ENCODE results near the gene FBXL17.

DNA sequence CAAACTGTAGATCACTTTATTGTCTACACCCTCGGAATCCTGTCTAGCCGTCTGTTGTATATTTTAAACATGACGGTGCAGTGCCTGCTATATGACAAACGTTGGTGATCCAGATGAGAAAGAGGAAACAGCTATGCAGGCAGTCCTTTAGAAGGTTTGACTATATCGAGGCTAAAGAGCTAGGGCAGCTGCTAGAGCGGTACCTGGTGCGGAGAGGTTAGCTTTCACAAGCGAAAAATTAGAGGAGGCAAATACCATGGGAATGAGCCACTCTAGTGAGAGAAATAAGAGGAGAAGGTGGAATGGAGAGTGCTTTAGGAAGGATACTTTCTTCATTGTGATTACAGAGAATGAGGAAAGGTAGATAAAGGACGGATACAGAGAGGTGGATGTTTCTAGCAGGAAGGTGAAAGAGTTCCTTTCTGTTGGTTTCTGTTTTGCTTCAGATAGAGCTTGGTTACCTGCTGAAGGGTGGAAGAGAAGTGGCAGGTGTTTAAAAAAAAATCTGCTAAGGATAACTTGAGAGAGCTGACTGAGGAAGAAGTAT, 959 bp upstream of the FBXL17 start:
- no peak for TF ChIP-seq POLR2A (IDR thresholded peaks at IDR 0.05; ENCODE audit: low read length)
- TF ChIP-seq, protein P1, sequence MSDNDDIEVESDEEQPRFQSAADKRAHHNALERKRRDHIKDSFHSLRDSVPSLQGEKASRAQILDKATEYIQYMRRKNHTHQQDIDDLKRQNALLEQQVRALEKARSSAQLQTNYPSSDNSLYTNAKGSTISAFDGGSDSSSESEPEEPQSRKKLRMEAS (IDR thresholded peaks at IDR 0.05): no peak
- no peak for TF ChIP-seq EP300 (IDR thresholded peaks at IDR 0.05)
- no peak for TF ChIP-seq MAFK (IDR thresholded peaks at IDR 0.05; ENCODE audit: partially characterized antibody)
- TF ChIP-seq, protein P2, sequence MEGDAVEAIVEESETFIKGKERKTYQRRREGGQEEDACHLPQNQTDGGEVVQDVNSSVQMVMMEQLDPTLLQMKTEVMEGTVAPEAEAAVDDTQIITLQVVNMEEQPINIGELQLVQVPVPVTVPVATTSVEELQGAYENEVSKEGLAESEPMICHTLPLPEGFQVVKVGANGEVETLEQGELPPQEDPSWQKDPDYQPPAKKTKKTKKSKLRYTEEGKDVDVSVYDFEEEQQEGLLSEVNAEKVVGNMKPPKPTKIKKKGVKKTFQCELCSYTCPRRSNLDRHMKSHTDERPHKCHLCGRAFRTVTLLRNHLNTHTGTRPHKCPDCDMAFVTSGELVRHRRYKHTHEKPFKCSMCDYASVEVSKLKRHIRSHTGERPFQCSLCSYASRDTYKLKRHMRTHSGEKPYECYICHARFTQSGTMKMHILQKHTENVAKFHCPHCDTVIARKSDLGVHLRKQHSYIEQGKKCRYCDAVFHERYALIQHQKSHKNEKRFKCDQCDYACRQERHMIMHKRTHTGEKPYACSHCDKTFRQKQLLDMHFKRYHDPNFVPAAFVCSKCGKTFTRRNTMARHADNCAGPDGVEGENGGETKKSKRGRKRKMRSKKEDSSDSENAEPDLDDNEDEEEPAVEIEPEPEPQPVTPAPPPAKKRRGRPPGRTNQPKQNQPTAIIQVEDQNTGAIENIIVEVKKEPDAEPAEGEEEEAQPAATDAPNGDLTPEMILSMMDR (IDR thresholded peaks at IDR 0.05): no peak
- TF ChIP-seq, protein P3, sequence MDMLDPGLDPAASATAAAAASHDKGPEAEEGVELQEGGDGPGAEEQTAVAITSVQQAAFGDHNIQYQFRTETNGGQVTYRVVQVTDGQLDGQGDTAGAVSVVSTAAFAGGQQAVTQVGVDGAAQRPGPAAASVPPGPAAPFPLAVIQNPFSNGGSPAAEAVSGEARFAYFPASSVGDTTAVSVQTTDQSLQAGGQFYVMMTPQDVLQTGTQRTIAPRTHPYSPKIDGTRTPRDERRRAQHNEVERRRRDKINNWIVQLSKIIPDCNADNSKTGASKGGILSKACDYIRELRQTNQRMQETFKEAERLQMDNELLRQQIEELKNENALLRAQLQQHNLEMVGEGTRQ (IDR thresholded peaks at IDR 0.05): no peak

All from A549 (cell line).